SU-DHL-6 (cell line): ENCODE measurements around the gene CELA2A.

Experiments used
- H2AFZ ChIP-seq: fragments of 200-600 bp; sonication (generic); 2 replicates; pipeline ENCODE4 v1.6.1; 2014; ENCODE audit warnings: low read depth, mild to moderate bottlenecking, moderate library complexity, mixed read lengths, antibody characterized with exemption, low read length; ENCODE audit not compliant: severe bottlenecking
- H3F3A ChIP-seq: fragments of 200-600 bp; shearing (Covaris generic); 2 replicates; pipeline ENCODE4 v1.6.0; 2016; ENCODE audit warnings: antibody characterized with exemption, mild to moderate bottlenecking; ENCODE audit not compliant: insufficient read depth
- H3K27ac ChIP-seq: fragments of 200-600 bp; sonication (generic); 2 replicates; pipeline ENCODE4 v1.5.1; 2016; ENCODE audit warnings: low read depth, mild to moderate bottlenecking, low read length, moderate library complexity, mixed read lengths
- H3K27me3 ChIP-seq: fragments of 200-600 bp; sonication (generic), shearing (Covaris generic); 2 replicates; pipeline ENCODE4 v1.6.0; 2014; ENCODE audit warnings: mild to moderate bottlenecking, low read length
- H3K36me3 ChIP-seq: fragments of 200-600 bp; sonication (generic); 2 replicates; pipeline ENCODE4 v1.6.1; 2014; ENCODE audit warnings: mild to moderate bottlenecking, low read length, mixed read lengths
- H3K4me2 ChIP-seq: fragments of 300-600, 200-600 bp; shearing (Covaris generic), sonication (generic); 2 replicates; pipeline ENCODE4 v1.6.0; 2014; ENCODE audit warnings: low read length, low read depth, mild to moderate bottlenecking; ENCODE audit not compliant: poor library complexity, severe bottlenecking
- H3K4me3 ChIP-seq: fragments of 200-600 bp; sonication (generic); 2 replicates; pipeline ENCODE4 v1.5.1; 2014; ENCODE audit warnings: antibody characterized with exemption, low read length, mild to moderate bottlenecking, mixed read lengths; ENCODE audit not compliant: insufficient read depth, poor library complexity, severe bottlenecking
- H3K79me2 ChIP-seq: fragments of 200-600 bp; sonication (generic); 2 replicates; pipeline ENCODE4 v1.6.1; 2014; ENCODE audit warnings: mild to moderate bottlenecking, low read length, moderate library complexity; ENCODE audit not compliant: insufficient read depth
- H3K9ac ChIP-seq: fragments of 200-600 bp; sonication (generic); 2 replicates; pipeline ENCODE4 v1.7.0; 2014; ENCODE audit warnings: mild to moderate bottlenecking, low read length
- H3K9me2 ChIP-seq: fragments of 200-600 bp; sonication (generic); replicated peaks from 2 replicates; pipeline ENCODE4 v1.6.1; 2014; ENCODE audit warnings: low read length; ENCODE audit not compliant: insufficient read depth
- H3K9me3 ChIP-seq: fragments of 200-600 bp; sonication (generic); 2 replicates; pipeline ENCODE4 v1.6.1; 2014; ENCODE audit warnings: low read length, mixed read lengths; ENCODE audit not compliant: insufficient read depth
- H4K20me1 ChIP-seq: fragments of 200-600 bp; sonication (generic); 2 replicates; pipeline ENCODE4 v1.6.1; 2014; ENCODE audit warnings: low read depth, mild to moderate bottlenecking, antibody characterized with exemption, low read length, moderate library complexity, mixed read lengths
- EZH2phosphoT487 ChIP-seq: fragments of 200-600 bp; sonication (generic), shearing (Covaris generic); conservative IDR thresholded peaks from 2 replicates; pipeline ENCODE4 v1.6.1; 2018; ENCODE audit warnings: mild to moderate bottlenecking, antibody characterized with exemption, low read length, moderate library complexity, mixed read lengths
- TF ChIP-seq, protein P1 (sequence below): fragments of 200-600 bp; sonication (generic); IDR thresholded peaks from one replicate; pipeline ENCODE4 v1.5.1; 2017; ENCODE audit warnings: antibody characterized with exemption, mild to moderate bottlenecking, low read length, moderate library complexity; ENCODE audit not compliant: insufficient read depth, poor library complexity, severe bottlenecking

The CELA2A gene

DNA sequence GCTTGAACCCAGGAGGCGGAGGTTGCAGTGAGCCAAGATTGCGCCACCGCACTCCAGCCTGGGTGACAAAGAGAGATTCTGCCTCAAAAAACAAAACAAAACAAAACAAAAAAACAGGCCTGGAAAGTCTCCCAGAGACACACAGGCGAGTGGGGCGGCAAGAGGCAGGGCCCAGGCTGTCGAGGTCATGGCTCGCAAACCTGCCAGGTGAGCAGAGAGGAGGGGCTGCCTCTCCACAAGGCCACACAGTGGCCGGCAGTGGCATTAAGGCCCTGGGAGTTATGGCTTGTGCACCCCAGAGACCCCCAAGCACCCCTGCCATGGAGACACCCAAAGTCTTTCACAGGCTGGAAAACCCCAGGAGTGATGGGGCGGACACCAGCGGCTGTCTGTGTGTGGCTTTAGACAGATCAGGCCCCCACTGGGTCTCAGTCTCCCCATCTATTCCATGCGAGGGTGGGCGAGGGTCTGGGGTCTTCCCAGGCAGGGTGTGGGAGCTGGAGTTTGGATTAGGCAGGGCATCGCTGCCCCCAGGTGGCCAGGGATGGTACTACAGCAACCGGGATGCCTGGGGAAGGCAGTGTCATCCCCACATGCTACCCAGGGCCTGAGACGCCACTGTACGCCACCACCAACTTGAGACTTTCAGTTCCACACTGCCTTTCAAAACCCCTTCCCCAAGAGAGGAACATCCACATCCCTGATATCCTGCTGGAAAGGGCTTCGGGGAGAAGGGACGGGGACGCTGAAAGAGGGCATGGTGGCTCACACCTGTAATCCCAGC, 25.6 kb upstream of the CELA2A start:
- Histone ChIP-seq H3K4me3 (no peak overlapping the region), H3K9me2 (no peaks in the 10 kb centered on the region), H3K4me2 (no peak overlapping the region), H3K9ac (no peak overlapping the region), H3F3A (no peaks in the 10 kb centered on the region), H2AFZ (no peak overlapping the region), H3K9me3 (no peaks in the 10 kb centered on the region), H3K79me2 (no peaks in the 10 kb centered on the region), H4K20me1 (no peaks in the 10 kb centered on the region), H3K27me3 (no peaks in the 10 kb centered on the region), H3K27ac (no peak overlapping the region), H3K36me3 (no peaks in the 10 kb centered on the region)
- TF ChIP-seq EZH2phosphoT487 = no peak
- TF ChIP-seq, protein P1, sequence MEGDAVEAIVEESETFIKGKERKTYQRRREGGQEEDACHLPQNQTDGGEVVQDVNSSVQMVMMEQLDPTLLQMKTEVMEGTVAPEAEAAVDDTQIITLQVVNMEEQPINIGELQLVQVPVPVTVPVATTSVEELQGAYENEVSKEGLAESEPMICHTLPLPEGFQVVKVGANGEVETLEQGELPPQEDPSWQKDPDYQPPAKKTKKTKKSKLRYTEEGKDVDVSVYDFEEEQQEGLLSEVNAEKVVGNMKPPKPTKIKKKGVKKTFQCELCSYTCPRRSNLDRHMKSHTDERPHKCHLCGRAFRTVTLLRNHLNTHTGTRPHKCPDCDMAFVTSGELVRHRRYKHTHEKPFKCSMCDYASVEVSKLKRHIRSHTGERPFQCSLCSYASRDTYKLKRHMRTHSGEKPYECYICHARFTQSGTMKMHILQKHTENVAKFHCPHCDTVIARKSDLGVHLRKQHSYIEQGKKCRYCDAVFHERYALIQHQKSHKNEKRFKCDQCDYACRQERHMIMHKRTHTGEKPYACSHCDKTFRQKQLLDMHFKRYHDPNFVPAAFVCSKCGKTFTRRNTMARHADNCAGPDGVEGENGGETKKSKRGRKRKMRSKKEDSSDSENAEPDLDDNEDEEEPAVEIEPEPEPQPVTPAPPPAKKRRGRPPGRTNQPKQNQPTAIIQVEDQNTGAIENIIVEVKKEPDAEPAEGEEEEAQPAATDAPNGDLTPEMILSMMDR = peak; percentile 93

DNA sequence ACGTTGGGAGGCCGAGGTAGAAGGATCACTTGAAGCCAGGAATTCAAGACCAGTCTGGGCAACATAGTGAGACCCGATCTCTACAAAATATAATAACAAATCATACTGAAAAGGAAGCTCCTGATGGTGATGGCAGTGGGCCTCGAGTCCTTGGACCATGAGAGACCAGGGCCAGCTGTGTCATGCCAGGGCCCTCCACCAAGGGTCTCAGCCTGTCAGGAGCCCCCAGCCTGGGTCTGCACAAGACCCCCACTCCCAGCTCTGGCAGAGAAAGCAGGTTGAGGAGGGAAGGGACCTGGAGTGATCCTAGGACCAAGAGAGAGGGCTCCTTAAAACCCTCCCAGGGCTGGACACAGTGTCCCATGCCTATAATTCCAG, 25.0 kb upstream of the CELA2A start:
- no peaks in the 10 kb centered on the region for H3K9me2 ChIP-seq
- TF ChIP-seq, protein P1 = no peak
- TF ChIP-seq EZH2phosphoT487 = no peak
- no peak overlapping the region for H3K9ac ChIP-seq
- H3K27ac ChIP-seq = no peak overlapping the region
- no peaks in the 10 kb centered on the region for H4K20me1 ChIP-seq
- H2AFZ ChIP-seq = no peak overlapping the region
- H3K4me2 ChIP-seq = no peak overlapping the region
- no peaks in the 10 kb centered on the region for H3K79me2 ChIP-seq
- H3K36me3 ChIP-seq = no peaks in the 10 kb centered on the region
- no peaks in the 10 kb centered on the region for H3F3A ChIP-seq
- H3K4me3 ChIP-seq = no peak overlapping the region
- no peaks in the 10 kb centered on the region for H3K9me3 ChIP-seq
- no peaks in the 10 kb centered on the region for H3K27me3 ChIP-seq

DNA sequence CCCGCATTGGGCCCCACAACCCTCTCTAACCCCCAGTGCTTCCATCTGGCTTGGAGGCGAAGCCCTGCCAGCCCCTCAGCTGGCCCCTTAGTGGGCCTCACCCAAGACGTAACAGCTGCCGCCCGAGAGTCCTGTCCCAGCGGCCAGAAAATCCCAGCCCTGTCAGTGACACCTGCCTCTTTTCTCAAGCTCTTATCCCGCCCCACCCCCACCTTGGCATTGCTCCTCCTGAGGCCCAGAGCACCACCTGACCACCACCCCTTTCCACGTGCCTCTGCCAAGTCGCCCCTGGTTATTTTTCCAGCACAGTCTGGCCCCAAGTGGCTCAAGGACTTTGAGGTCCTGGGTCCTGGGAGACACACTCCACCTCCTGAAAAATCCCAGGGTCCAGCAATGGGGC, 24.2 kb upstream of the CELA2A start:
- Histone ChIP-seq H2AFZ (no peak overlapping the region), H3K9me3 (no peaks in the 10 kb centered on the region), H4K20me1 (no peaks in the 10 kb centered on the region), H3K4me3 (no peak overlapping the region), H3K4me2 (no peak overlapping the region), H3K79me2 (no peaks in the 10 kb centered on the region), H3K9me2 (no peaks in the 10 kb centered on the region), H3F3A (no peaks in the 10 kb centered on the region), H3K27me3 (no peaks in the 10 kb centered on the region), H3K9ac (no peak overlapping the region), H3K36me3 (no peaks in the 10 kb centered on the region), H3K27ac (no peak overlapping the region)
- TF ChIP-seq, protein P1 = no peak
- TF ChIP-seq EZH2phosphoT487 = no peak
